Stimulated activated CD4-positive, alpha-beta T cell treated with anti-CD3 and anti-CD28 coated beads, Interleukin-12 subunit alpha, Interleukin-12 subunit beta, amount 100 ng/mL, for 4 hours (primary cell): ENCODE results near the gene CEL.

ENCODE experiments used
- DNase-seq: peaks from one replicate; pipeline ENCODE4 v3.0.0-alpha.2; 2020

CEL gene

GRCh38 chr9:133106511-133107244, 44.9 kb downstream of the CEL start:
- no peak for DNase-seq

- no peak for DNase-seq
Observed at GRCh38 chr9:133107245-133107722, 45.5 kb downstream of the CEL start.

GRCh38 chr9:133107961-133108793, 46.4 kb downstream of the CEL start:
- no peak for DNase-seq

- no peak for DNase-seq
Observed at GRCh38 chr9:133108794-133109641, 47.2 kb downstream of the CEL start.

- no peak for DNase-seq
Observed at GRCh38 chr9:133109931-133110650, 48.3 kb downstream of the CEL start.

- no peak for DNase-seq
Observed at GRCh38 chr9:133111808-133112662, 50.3 kb downstream of the CEL start.

- no peak for DNase-seq
Observed at GRCh38 chr9:133112663-133113026, 50.9 kb downstream of the CEL start.

GRCh38 chr9:133113163-133113948, 51.6 kb downstream of the CEL start:
- no peak for DNase-seq

GRCh38 chr9:133113949-133114885, 52.4 kb downstream of the CEL start:
- no peak for DNase-seq

GRCh38 chr9:133114886-133115603, 53.3 kb downstream of the CEL start:
- DNase-seq: no peak

- peak; percentile 63 for DNase-seq
Observed at GRCh38 chr9:133115604-133116345, 54.0 kb downstream of the CEL start.

GRCh38 chr9:133116346-133117231, 54.8 kb downstream of the CEL start:
- DNase-seq: no peak

- no peak for DNase-seq
Observed at GRCh38 chr9:133117271-133118178, 55.7 kb downstream of the CEL start.

- DNase-seq: no peak
Observed at GRCh38 chr9:133118179-133118520, 56.4 kb downstream of the CEL start.

- DNase-seq: no peak
Observed at GRCh38 chr9:133118568-133118967, 56.8 kb downstream of the CEL start.
